LoVo (cell line): Measurements from ENCODE around the gene SLC25A40.
"Not testable (repeated sequence)": the region's sequence is repeated elsewhere in the genome, so short reads cannot be mapped to it uniquely, and the experiment has no call there.

Source experiments
- DNase-seq: peaks from one replicate; pipeline ENCODE4 v3.0.0-alpha.2; 2016; ENCODE audit warnings: low spot score

SLC25A40 gene

GRCh38 chr7:87870471-87870870 is 5.7 kb downstream of the SLC25A40 start:
- DNase-seq = no peak

- not testable (repeated sequence) for DNase-seq
These were observed 9.6 kb downstream of the SLC25A40 start for GRCh38 chr7:87866533-87866932.

- no peak for DNase-seq
These were observed 10.1 kb downstream of the SLC25A40 start for GRCh38 chr7:87866089-87866488.

DNA sequence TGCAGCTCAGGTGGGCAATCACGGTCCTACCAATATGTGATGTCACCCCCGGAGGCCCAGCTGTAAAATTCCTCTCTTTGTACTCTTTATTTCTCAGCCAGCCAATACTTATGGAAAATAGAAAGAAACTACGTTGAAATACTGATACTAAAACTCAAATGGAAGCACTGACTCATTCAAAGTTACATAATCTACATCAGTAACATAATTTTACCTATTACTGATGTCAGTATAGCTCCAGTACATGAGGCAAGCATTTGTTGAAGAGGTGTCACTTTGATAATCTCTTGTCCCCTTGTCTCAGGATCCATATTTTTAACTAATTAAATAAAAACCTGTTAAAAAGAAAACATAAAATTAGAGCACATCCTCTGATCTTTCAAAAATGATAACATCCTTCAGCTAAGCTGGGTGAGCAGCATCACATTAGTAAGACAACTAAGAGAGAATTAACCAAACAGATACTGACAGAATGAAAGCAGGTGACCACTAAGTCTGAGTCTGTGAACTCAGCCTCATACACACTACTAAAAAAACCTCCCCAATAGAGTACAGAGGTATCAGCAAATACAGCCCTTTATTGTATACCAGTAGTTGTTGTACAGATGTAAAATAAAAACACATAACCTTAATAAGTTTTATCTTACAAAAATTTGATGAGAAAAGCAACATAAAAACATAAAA is 17.6 kb downstream of the SLC25A40 start:
- no peak for DNase-seq

DNA sequence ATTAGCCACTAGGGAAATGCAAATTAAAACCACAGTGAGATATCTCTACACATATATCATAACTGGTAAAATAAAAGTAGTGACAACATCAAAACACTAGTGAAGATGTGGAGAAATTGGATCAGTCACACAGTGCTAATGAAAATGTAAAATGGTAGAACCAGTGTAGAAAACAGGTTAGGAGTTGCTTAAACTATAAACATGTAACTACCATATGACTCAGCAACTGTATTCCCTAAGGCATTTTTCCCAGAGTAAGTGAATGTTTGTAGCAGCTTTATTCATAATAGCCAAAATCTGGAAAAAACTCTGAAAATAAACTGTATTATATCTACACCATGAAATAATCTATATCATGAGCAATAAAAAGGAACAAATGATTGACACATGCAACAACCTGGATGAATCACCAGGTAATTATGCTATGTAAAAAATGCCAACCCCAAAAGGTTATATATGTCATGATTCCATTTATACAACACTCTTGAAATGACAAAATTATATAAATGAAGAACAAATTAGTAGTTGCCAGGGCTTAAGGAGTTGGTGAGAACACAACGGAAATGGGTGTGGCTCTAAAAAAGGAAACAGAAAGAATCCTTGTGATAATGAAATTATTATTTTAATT is 22.8 kb downstream of the SLC25A40 start:
- DNase-seq = no peak

GRCh38 chr7:87852306-87852705 is 23.9 kb downstream of the SLC25A40 start:
- DNase-seq = no peak

DNA sequence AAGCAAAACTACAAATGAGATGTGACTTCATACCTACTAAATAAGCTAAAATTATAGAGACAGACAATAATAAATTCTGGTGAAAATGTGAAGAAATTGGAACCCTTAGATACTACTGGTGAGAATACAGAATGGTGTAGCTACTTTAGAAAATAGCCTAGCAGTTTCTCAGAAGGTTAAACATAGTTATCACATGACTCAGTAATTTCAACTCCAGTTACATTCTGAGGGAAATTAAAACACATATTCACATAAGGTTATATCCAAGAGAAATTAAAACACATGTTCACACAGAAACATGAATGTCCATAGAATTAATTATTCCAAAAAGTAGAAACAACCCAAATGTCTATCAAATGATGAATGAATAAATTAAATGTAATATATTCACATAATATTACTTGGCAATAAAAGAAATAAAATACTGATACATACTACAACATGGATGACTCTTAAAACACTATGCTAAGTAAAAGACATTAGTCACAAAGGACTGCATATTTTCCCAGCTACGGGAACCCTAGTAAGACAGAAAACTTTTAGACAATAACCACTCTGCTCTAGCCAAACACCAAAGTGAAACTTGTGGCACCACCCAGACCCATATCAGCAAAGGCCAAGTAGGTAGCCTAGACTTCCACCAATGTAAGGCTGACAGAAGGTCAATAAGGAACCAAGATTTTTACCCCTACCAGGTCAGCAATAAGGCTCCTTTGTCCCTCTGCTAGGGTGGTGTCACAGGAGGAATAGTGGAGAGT is 25.1 kb downstream of the SLC25A40 start:
- no peak for DNase-seq

GRCh38 chr7:87837597-87837996 is 38.6 kb downstream of the SLC25A40 start:
- no peak for DNase-seq

GRCh38 chr7:87833130-87833529 is 43.0 kb downstream of the SLC25A40 start:
- no peak for DNase-seq

GRCh38 chr7:87831097-87831496 is 45.1 kb downstream of the SLC25A40 start:
- DNase-seq = no peak

GRCh38 chr7:87828383-87828782 is 47.8 kb downstream of the SLC25A40 start:
- not testable (repeated sequence) for DNase-seq

DNA sequence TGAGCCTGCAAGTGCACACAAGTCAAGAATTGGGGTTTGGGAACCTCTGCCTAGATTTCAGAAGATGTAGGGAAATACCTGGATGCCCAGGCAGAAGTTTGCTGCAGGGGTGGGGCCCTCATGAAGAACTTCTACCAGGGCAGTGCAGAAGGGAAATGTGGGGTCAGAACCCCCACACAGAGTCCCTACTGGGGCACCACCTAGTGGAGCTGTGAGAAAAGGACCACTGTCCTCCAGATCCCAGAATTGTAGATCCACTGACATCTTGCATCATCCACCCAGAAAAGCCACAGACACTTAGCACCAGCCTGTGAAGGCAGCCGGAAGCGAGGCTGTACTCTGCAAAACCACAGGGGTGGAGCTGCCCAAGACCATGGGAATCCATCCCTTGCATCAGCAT is 50.8 kb downstream of the SLC25A40 start:
- DNase-seq = not testable (repeated sequence)

DNA sequence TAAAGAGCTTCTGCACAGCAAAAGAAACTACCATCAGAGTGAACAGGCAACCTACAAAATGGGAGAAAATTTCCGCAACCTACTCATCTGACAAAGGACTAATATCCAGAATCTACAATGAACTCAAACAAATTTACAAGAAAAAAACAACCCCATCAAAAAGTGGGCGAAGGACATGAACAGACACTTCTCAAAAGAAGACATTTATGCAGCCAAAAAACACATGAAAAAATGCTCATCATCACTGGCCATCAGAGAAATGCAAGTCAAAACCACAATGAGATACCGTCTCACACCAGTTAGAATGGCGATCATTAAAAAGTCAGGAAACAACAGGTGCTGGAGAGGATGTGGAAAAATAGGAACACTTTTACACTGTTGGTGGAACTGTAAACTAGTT is 54.1 kb downstream of the SLC25A40 start:
- DNase-seq = not testable (repeated sequence)

DNA sequence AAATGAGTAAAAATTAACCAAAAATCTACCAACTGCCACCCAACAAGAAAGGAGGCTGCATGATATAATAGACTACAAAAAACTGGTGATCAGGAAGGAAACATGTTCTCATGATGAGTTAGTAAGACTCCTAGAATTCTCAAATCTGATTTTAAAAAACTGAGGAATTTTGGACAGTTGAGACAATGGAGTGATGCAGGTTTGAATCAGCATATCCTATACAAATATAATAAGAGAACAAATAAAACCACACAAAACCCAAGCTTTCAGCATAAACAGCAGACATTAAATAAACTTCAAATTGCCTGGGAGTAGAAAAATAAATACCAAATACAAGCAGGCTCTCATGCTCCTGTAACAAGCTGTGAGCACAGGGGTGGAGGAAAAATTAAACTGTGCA is 57.8 kb downstream of the SLC25A40 start:
- DNase-seq = no peak

- no peak for DNase-seq
These were observed 59.8 kb downstream of the SLC25A40 start for GRCh38 chr7:87816389-87816788.

- DNase-seq = no peak
These were observed 65.4 kb downstream of the SLC25A40 start for GRCh38 chr7:87810726-87811125.

GRCh38 chr7:87810130-87810529 is 66.0 kb downstream of the SLC25A40 start:
- DNase-seq = no peak

DNA sequence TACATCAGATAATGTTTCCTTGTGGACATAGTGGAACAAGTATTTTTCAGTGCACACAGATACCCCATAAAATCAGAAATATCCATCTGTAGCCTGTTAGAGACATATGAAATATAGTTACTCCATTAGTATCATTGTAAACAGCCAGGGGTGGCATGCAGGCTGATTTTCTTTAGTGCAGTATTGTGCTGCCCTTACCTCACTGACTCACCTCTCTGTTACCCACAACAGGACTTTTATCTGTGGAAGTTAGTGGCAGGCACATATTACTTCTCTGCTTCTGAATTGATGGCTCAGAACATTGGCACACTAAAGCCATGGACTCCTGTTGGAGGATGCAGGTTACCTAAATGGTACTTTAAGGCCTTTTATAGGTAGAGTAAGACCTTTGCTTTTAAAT is 70.0 kb downstream of the SLC25A40 start:
- DNase-seq = no peak

GRCh38 chr7:87797798-87798403 is 78.3 kb downstream of the SLC25A40 start:
- DNase-seq = peak; percentile 76

- DNase-seq = no peak
These were observed 78.8 kb downstream of the SLC25A40 start for GRCh38 chr7:87797395-87797794.

- DNase-seq = no peak
These were observed 90.7 kb downstream of the SLC25A40 start for GRCh38 chr7:87785368-87785995.

GRCh38 chr7:87784424-87784823 is 91.7 kb downstream of the SLC25A40 start:
- DNase-seq = no peak
